ACC112 (cell line): ENCODE results near the gene MST1.

Source experiments
- H2AFZ ChIP-seq: fragments of 200-600 bp; sonication (generic); one replicate; pipeline ENCODE4 v1.6.0; 2017; ENCODE audit warnings: antibody characterized with exemption, low read length; ENCODE audit not compliant: unreplicated experiment
- H3K27ac ChIP-seq: fragments of 200-600 bp; sonication (generic); 2 replicates; pipeline ENCODE4 v1.5.1; 2014; ENCODE audit warnings: low read depth, mild to moderate bottlenecking, antibody characterized with exemption, low read length, moderate library complexity
- H3K27me3 ChIP-seq: fragments of 200-600 bp; sonication (generic); 2 replicates; pipeline ENCODE4 v1.6.1; 2014; ENCODE audit warnings: mild to moderate bottlenecking, antibody characterized with exemption, low read length, moderate library complexity, mixed read lengths; ENCODE audit not compliant: insufficient read depth
- H3K36me3 ChIP-seq: fragments of 200-600 bp; sonication (generic); 2 replicates; pipeline ENCODE4 v1.6.1; 2016; ENCODE audit warnings: mild to moderate bottlenecking, antibody characterized with exemption, low read length, moderate library complexity, mixed read lengths; ENCODE audit not compliant: insufficient read depth
- H3K4me1 ChIP-seq: fragments of 200-600 bp; sonication (generic); one replicate; pipeline ENCODE4 v1.6.1; 2016; ENCODE audit warnings: low read length, mixed read lengths; ENCODE audit not compliant: insufficient read depth, unreplicated experiment, control insufficient read depth
- H3K4me3 ChIP-seq: fragments of 200-600 bp; sonication (generic); 2 replicates; pipeline ENCODE4 v1.5.1; 2014; ENCODE audit warnings: mild to moderate bottlenecking, low read depth, low read length
- H3K79me2 ChIP-seq: fragments of 200-600 bp; sonication (generic); one replicate; pipeline ENCODE4 v1.6.0; 2016; ENCODE audit warnings: low read length; ENCODE audit not compliant: control insufficient read depth, unreplicated experiment, insufficient read depth

The MST1 gene

DNA sequence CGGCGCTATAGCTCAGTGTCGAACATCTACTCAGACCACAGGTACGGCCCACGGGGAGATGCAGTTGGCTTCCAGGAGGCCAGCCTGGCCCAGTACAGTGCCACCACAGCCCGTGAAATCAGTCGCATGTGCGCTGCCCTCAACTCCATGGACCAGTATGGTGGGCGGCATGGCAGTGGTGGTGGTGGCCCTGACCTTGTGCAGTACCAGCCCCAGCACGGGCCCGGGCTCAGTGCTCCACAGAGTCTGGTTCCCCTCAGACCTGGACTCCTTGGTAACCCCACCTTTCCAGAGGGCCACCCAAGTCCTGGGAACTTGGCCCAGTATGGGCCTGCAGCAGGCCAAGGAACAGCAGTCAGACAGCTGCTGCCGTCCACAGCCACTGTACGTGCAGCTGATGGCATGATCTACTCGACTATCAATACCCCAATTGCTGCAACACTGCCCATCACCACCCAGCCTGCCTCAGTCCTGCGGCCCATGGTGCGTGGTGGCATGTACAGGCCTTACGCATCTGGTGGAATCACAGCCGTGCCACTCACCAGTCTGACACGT, 33.5 kb downstream of the MST1 start:
- Histone ChIP-seq H3K27me3 (peaks cover 10% of the 10 kb centered on the region), H2AFZ (no peak overlapping the region), H3K4me1 (no peaks in the 10 kb centered on the region), H3K79me2 (no peaks in the 10 kb centered on the region), H3K36me3 (no peaks in the 10 kb centered on the region), H3K4me3 (no peak overlapping the region), H3K27ac (no peak overlapping the region)

- Histone ChIP-seq H3K27ac (no peak overlapping the region), H3K4me1 (no peaks in the 10 kb centered on the region), H2AFZ (no peak overlapping the region), H3K4me3 (no peak overlapping the region), H3K36me3 (no peaks in the 10 kb centered on the region), H3K27me3 (peaks cover 10% of the 10 kb centered on the region), H3K79me2 (no peaks in the 10 kb centered on the region)
Observed at GRCh38 chr3:49654955-49655556, 34.2 kb downstream of the MST1 start.

DNA sequence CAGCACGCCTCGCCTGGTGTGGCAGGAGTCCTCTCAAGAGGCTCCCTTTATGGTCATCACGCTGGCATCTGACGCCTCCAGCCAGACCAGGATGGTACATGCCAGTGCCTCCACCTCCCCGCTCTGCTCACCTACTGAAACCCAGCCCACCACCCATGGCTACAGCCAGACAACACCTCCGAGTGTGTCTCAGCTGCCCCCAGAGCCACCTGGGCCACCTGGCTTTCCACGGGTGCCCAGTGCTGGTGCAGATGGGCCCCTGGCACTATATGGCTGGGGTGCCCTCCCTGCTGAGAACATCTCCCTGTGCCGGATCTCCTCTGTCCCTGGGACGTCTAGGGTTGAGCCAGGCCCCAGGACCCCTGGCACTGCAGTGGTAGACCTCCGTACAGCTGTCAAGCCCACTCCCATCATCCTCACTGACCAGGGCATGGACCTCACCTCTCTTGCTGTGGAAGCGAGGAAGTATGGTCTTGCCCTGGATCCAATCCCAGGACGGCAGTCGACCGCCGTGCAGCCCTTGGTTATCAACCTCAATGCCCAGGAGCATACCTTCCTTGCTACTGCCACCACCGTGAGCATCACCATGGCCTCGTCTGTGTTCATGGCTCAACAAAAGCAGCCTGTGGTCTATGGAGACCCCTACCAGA, 35.0 kb downstream of the MST1 start:
- Histone ChIP-seq H3K27ac (no peak overlapping the region), H2AFZ (no peak overlapping the region), H3K4me1 (no peaks in the 10 kb centered on the region), H3K36me3 (no peaks in the 10 kb centered on the region), H3K4me3 (no peak overlapping the region), H3K79me2 (no peaks in the 10 kb centered on the region), H3K27me3 (peaks cover 10% of the 10 kb centered on the region)

- Histone ChIP-seq H3K27ac (no peak overlapping the region), H3K27me3 (peaks cover 10% of the 10 kb centered on the region), H3K36me3 (no peaks in the 10 kb centered on the region), H2AFZ (no peak overlapping the region), H3K4me1 (no peaks in the 10 kb centered on the region), H3K79me2 (no peaks in the 10 kb centered on the region), H3K4me3 (no peak overlapping the region)
Observed at GRCh38 chr3:49653621-49654020, 35.7 kb downstream of the MST1 start.

DNA sequence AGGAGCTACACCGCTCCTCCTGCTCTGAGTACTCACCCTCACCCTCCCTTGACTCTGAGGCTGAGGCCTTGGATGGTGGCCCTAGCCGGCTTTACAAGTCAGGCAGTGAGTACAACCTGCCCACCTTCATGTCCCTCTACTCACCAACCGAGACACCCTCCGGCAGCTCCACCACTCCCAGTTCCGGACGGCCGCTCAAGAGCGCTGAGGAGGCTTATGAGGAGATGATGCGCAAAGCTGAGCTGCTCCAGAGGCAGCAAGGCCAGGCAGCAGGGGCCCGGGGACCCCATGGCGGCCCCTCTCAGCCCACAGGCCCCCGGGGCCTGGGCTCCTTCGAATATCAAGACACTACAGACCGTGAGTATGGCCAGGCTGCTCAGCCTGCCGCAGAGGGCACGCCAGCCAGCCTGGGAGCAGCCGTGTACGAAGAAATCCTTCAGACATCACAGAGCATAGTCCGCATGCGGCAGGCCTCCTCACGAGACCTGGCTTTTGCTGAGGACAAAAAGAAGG, 36.3 kb downstream of the MST1 start:
- peaks cover under 1% of the 10 kb centered on the region for H3K4me1 ChIP-seq
- no peak overlapping the region for H3K27ac ChIP-seq
- no peak overlapping the region for H2AFZ ChIP-seq

DNA sequence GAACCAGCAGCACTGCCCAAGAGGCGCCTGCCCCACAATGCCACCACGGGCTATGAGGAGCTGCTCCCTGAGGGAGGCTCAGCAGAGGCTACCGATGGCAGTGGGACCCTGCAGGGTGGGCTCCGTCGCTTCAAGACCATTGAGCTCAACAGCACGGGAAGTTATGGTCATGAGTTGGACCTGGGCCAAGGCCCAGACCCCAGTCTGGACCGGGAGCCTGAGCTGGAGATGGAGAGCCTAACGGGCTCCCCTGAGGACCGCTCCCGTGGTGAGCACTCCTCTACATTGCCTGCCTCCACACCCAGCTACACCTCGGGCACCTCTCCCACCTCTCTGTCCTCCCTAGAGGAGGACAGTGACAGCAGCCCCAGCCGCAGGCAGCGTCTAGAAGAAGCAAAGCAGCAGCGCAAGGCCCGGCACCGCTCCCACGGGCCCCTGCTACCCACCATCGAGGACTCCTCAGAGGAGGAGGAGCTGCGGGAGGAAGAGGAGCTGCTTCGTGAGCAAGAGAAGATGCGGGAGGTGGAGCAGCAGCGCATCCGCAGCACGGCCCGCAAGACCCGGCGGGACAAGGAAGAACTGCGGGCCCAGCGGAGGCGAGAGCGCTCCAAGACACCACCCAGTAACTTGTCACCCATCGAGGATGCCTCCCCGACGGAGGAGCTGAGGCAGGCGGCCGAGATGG, 36.9 kb downstream of the MST1 start:
- H3K4me1 ChIP-seq: peaks cover 4% of the 10 kb centered on the region
- H3K27ac ChIP-seq: no peak overlapping the region
- no peaks in the 10 kb centered on the region for H3K36me3 ChIP-seq
- H2AFZ ChIP-seq: no peak overlapping the region
- H3K79me2 ChIP-seq: no peaks in the 10 kb centered on the region
- H3K4me3 ChIP-seq: no peak overlapping the region
- H3K27me3 ChIP-seq: peaks cover 10% of the 10 kb centered on the region

More for the DNA sequence above, 36.3 kb downstream of the MST1 start:
- H3K36me3 ChIP-seq: no peaks in the 10 kb centered on the region
- no peaks in the 10 kb centered on the region for H3K79me2 ChIP-seq
- H3K27me3 ChIP-seq: peaks cover 10% of the 10 kb centered on the region
- no peak overlapping the region for H3K4me3 ChIP-seq

DNA sequence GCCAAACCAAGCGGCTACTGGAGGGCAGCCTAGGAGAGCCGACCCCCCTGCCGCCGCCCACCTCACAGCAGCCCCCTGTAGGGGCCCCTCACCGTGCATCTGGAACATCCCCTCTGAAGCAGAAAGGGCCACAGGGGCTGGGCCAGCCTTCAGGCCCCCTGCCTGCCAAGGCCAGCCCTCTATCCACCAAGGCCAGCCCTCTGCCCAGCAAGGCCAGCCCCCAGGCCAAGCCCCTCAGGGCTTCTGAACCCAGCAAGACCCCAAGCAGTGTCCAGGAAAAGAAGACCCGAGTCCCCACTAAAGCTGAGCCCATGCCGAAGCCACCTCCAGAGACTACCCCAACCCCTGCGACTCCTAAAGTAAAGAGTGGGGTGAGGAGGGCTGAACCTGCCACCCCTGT, 38.6 kb downstream of the MST1 start:
- Histone ChIP-seq H3K27ac (no peak overlapping the region), H3K4me3 (no peak overlapping the region), H3K4me1 (peaks cover 4% of the 10 kb centered on the region), H3K79me2 (no peaks in the 10 kb centered on the region), H2AFZ (no peak overlapping the region), H3K27me3 (peaks cover 3% of the 10 kb centered on the region), H3K36me3 (no peaks in the 10 kb centered on the region)

DNA sequence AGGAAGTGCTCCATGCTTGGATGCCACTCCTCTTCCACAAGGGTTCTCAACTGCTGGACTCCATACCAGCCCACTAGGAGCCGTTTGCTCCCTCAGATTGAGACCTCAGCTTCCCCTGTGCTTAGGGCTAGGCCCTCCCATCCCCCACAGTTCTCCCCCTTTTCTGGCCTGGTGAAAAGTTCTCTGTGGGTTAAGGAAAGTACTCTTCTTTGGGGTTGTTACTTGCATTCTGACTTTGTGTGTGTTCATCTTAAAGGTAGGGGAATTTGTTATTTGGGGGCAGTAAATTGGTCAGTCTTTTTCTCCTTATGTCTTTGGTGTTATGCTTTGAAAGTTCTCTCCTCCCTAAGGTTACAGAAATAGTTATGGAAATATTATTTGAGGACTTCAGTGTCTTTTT, 39.1 kb downstream of the MST1 start:
- peaks cover 3% of the 10 kb centered on the region; the same call in 1 of the 2 replicates for H3K27me3 ChIP-seq
- H2AFZ ChIP-seq: no peak overlapping the region
- H3K27ac ChIP-seq: no peak overlapping the region
- H3K4me3 ChIP-seq: no peak overlapping the region
- no peaks in the 10 kb centered on the region for H3K36me3 ChIP-seq
- no peaks in the 10 kb centered on the region for H3K79me2 ChIP-seq
- peaks cover 4% of the 10 kb centered on the region for H3K4me1 ChIP-seq

- Histone ChIP-seq H3K79me2 (no peaks in the 10 kb centered on the region), H3K27me3 (0 out of 2 replicates have a peak, but pooled peaks cover 3% of the 10 kb centered on the region), H3K4me1 (peaks cover 4% of the 10 kb centered on the region), H2AFZ (no peak overlapping the region), H3K36me3 (no peaks in the 10 kb centered on the region), H3K4me3 (no peak overlapping the region), H3K27ac (no peak overlapping the region)
Observed at GRCh38 chr3:49649576-49649975, 39.7 kb downstream of the MST1 start.

DNA sequence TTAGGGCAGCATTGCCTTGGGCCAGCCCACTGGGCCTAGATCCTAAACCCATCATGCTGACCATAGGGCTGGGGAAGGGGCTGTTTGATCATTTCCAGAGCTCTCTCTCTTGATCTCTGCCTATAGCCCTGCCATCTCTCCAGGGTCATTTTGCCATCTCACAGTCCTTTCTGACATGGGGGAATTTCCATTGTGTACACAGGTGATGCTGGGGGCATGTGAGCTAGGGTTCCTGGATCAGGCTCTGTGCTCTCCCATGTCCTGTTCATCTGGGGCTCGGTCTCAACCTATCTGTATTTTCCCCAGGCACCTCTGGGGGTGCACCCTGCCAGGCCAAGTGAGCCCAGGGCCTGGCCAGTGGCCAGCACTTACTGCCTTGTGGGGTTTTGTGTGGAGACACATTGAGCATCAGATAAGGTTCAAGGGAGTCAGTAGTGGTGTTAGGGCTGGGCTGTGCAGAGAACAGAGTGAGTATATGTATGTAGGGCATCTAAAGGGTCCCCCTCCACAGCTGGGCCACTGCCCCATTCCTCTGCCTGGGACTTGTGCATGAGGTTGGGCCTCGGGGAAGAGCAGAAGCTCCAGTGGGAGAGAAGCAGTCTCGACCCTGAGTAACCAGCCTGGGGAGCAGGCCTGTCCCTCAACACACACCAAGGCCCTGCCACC, 40.8 kb downstream of the MST1 start:
- Histone ChIP-seq H3K4me3 (no peak overlapping the region), H3K27ac (no peak overlapping the region), H2AFZ (no peak overlapping the region), H3K79me2 (no peaks in the 10 kb centered on the region), H3K36me3 (no peaks in the 10 kb centered on the region), H3K4me1 (peaks cover 4% of the 10 kb centered on the region), H3K27me3 (0 out of 2 replicates have a peak, but pooled peaks cover 3% of the 10 kb centered on the region)
